ENCODE measurements around the gene CACNA2D3.

GRCh38 chr3:54222316-54222715 lies 100.0 kb downstream of the CACNA2D3 start:
- no peak for TF ChIP-seq FOXM1 (IDR thresholded peaks at IDR 0.05; ENCODE audit: borderline replicate concordance)
- no peak for TF ChIP-seq TARDBP (IDR thresholded peaks at IDR 0.05)
- TF ChIP-seq BHLHE40 (IDR thresholded peaks at IDR 0.05; ENCODE audit: borderline replicate concordance), result no peak
- no peak for TF ChIP-seq FOXA1 (IDR thresholded peaks at IDR 0.05)
- TF ChIP-seq HDGF (IDR thresholded peaks at IDR 0.05; ENCODE audit: borderline replicate concordance), result no peak
- no peak for TF ChIP-seq SUZ12 (IDR thresholded peaks at IDR 0.05)
- TF ChIP-seq ARNT (IDR thresholded peaks at IDR 0.05), result no peak
- TF ChIP-seq SP1 (IDR thresholded peaks at IDR 0.05), result no peak

All from HEK293T (cell line).